ENCODE measurements around the gene PLOD2. TPM values are rescaled to one million over a fixed set of nuclear protein-coding genes. Genes with fewer than 3 reads are reported as not detected.
A peak's percentile ranks its signal among the peaks of the same experiment; 100 is the strongest.

Gene PLOD2
- total RNA-seq, 1 experiment from 2014 or later, result 19.3 TPM

GRCh38 chr3:146026547-146026946 lies 134.4 kb downstream of the PLOD2 start:
- Mint-ChIP-seq H3K9me3 (peaks cover 16 to 17% of the 10 kb centered on the region in 2 experiments), H3K27ac (no peak overlapping the region), H3K36me3 (ENCODE audit: insufficient read depth in 1 of 3, low read depth in 3 of 3) (peaks cover 2 to 6% (median 5%) of the 10 kb centered on the region in 3 experiments; a peak in 5 of 7 replicates), H3K4me1 (no peaks in the 10 kb centered on the region), H3K27me3 (ENCODE audit: low read depth) (no peaks in the 10 kb centered on the region), H3K4me3 (no peak overlapping the region)
- H3K4me1 ChIP-seq (ENCODE audit: insufficient read depth, low read length), result no peaks in the 10 kb centered on the region
- H2BK15ac ChIP-seq (ENCODE audit: low read depth, low read length), result no peak overlapping the region
- no peak overlapping the region for H2AFZ ChIP-seq (ENCODE audit: low read length)
- H2BK20ac ChIP-seq (ENCODE audit: low read depth, low read length, poor library complexity, severe bottlenecking), result no peak overlapping the region
- no peak overlapping the region for H4K5ac ChIP-seq (ENCODE audit: insufficient read length, low read depth, low read length)
- no peaks in the 10 kb centered on the region for H3K9me3 ChIP-seq (ENCODE audit: control insufficient read depth, low read depth, low read length)
- H3T11ph ChIP-seq (ENCODE audit: low read length), result no peak overlapping the region
- no peak overlapping the region for H3K27ac ChIP-seq (ENCODE audit: insufficient read length, low read depth, low read length)
- H3K56ac ChIP-seq (ENCODE audit: insufficient read length, low read depth, low read length), result no peak overlapping the region
- no CpG with 5 or more reads among the region's 1 CpG for WGBS (ENCODE audit: extremely low coverage, insufficient read length, low lambda C conversion rate)
- no peak overlapping the region for H3K4me2 ChIP-seq (ENCODE audit: insufficient read depth, insufficient read length, low read length)
- no peak overlapping the region for H2BK12ac ChIP-seq (ENCODE audit: insufficient read length, low read depth, low read length)
- TF ChIP-seq CTCF (conservative IDR thresholded peaks at IDR 0.05), result peak; percentile 21; the same call in 2 of the 3 replicates
- no peak overlapping the region for H3K4ac ChIP-seq (ENCODE audit: low read depth, low read length)
- no peaks in the 10 kb centered on the region for H3K79me2 ChIP-seq (ENCODE audit: insufficient read depth, low read length)
- no peak for DNase-seq
- H2BK120ac ChIP-seq (ENCODE audit: low read depth, low read length, poor library complexity, severe bottlenecking), result no peak overlapping the region
- H4K8ac ChIP-seq (replicated peaks; ENCODE audit: insufficient read length, low read depth, low read length), result no peak overlapping the region
- H3K9ac ChIP-seq (ENCODE audit: extremely low read depth, insufficient read length, low read length), result no peak overlapping the region
- H3K27me3 ChIP-seq (ENCODE audit: insufficient read depth, low read length), result no peaks in the 10 kb centered on the region
- H3K18ac ChIP-seq (ENCODE audit: insufficient read length, low read depth, low read length), result no peak overlapping the region
- no peak overlapping the region for H4K91ac ChIP-seq (ENCODE audit: insufficient read length, low read depth, low read length)
- H2BK5ac ChIP-seq (ENCODE audit: insufficient read length, low read length), result no peak overlapping the region
- H3K23me2 ChIP-seq (ENCODE audit: insufficient read length, low read depth, low read length, poor library complexity, severe bottlenecking), result no peaks in the 10 kb centered on the region
- no peaks in the 10 kb centered on the region for H4K20me1 ChIP-seq (ENCODE audit: control insufficient read depth, insufficient read depth, insufficient read length)
- H3K79me1 ChIP-seq (ENCODE audit: insufficient read depth, low read depth, low read length, poor library complexity, severe bottlenecking), result no peaks in the 10 kb centered on the region
- no peak overlapping the region for H3K14ac ChIP-seq (ENCODE audit: insufficient read depth, low read length)
- no peak overlapping the region for H2AK5ac ChIP-seq (ENCODE audit: insufficient read length, low read length)
- no peak overlapping the region for H3K23ac ChIP-seq (ENCODE audit: insufficient read length, low read depth, low read length)

All from H9 (cell line).